Lung (tissue), 12 donors: ENCODE measurements around the gene MEA1. TPM values are rescaled to one million over a fixed set of nuclear protein-coding genes. Genes with fewer than 3 reads are reported as not detected.

Source experiments
- ATAC-seq: fragments of 200-7000 bp; cut with Tn5 transposase; one replicate; pipeline ENCODE4 v1.9.1; 2020; ENCODE audit warnings: moderate number of reproducible peaks; ENCODE audit not compliant: insufficient read depth, low FRiP score
- DNase-seq, 3 donors: peaks; one replicate each; pipeline ENCODE4 v3.0.0-alpha.2; 2013 to 2017
- H3K27ac ChIP-seq, 2 donors: one replicate each; pipeline ENCODE4 v1.5.1; 2013; ENCODE audit warnings: mild to moderate bottlenecking in 2 of 2, moderate library complexity in 2 of 2, control low read depth in 1 of 2, inconsistent platforms in 1 of 2, low read depth in 1 of 2, low read length in 1 of 2
- H3K27me3 ChIP-seq, 3 donors: one replicate each; pipeline ENCODE4 v1.5.1; 2013; ENCODE audit warnings: low read length in 2 of 3; ENCODE audit not compliant: control insufficient read depth in 3 of 3, insufficient read depth in 3 of 3
- H3K36me3 ChIP-seq, 4 donors: one replicate each; pipeline ENCODE4 v1.5.1; 2013; ENCODE audit warnings: low read length in 4 of 4, mild to moderate bottlenecking in 1 of 4, moderate library complexity in 1 of 4; ENCODE audit not compliant: control insufficient read depth in 4 of 4, insufficient read depth in 4 of 4
- H3K4me1 ChIP-seq, 5 donors: one replicate each; pipeline ENCODE4 v1.5.1; 2013; ENCODE audit warnings: low read length in 5 of 5, mild to moderate bottlenecking in 2 of 5, moderate library complexity in 1 of 5; ENCODE audit not compliant: control insufficient read depth in 5 of 5, insufficient read depth in 5 of 5
- H3K4me3 ChIP-seq: one replicate; pipeline ENCODE4 v1.5.1; 2013; ENCODE audit warnings: mild to moderate bottlenecking, control low read depth, moderate library complexity
- H3K9ac ChIP-seq, 2 donors: one replicate each; pipeline ENCODE4 v1.5.1; 2013; ENCODE audit warnings: low read length in 2 of 2, control low read depth in 1 of 2; ENCODE audit not compliant: insufficient read depth in 1 of 2
- H3K9me3 ChIP-seq, 4 donors: one replicate each; pipeline ENCODE4 v1.5.1; 2013; ENCODE audit warnings: low read length in 3 of 4, mild to moderate bottlenecking in 1 of 4, moderate library complexity in 1 of 4; ENCODE audit not compliant: control insufficient read depth in 4 of 4, insufficient read depth in 3 of 4
- CTCF ChIP-seq: IDR thresholded peaks from 2 replicates; pipeline ENCODE4 v1.5.1; 2012; ENCODE audit warnings: mild to moderate bottlenecking; ENCODE audit errors: control extremely low read depth, extremely low read depth
- WGBS, 2 donors: extraction: QIAGEN DNeasy Blood & Tissue Kit; methylation state at CpG; one replicate each; pipeline ENCODE4 v1.1.7; 2013; 5-methylcytosine and 5-hydroxymethylcytosine counted together
- polyA plus RNA-seq, 2 donors: library from polyadenylated mRNA; stranded (reverse); fragments of 200-250 nt; gene quantifications; one replicate each; pipeline ENCODE4 v1.2.1, GENCODE V29; 2013
- total RNA-seq, 2 donors: library from RNA; depleted of rRNA in 1 of 2; stranded (reverse); fragments of >200 nt in 1 of 2; gene quantifications; one replicate each; pipeline ENCODE4 v1.2.1, GENCODE V29; 2014 to 2021
- donor health status: control.
- donor health status: control.
- donor health status: Bipolar disorder and iron deficiency.
- donor health status: healthy.
- donor health status: DM: yes; HTN: yes; CAD: no.

The MEA1 gene
- total and polyA plus RNA-seq, 4 donors = 32.5 to 113 (median 55.2) TPM

- H3K27me3 ChIP-seq = no peaks in the 10 kb centered on the region
- no peak overlapping the region for H3K9ac ChIP-seq
- H3K4me3 ChIP-seq = no peak overlapping the region
- H3K27ac ChIP-seq = no peak overlapping the region
- no peak for DNase-seq
- no peaks in the 10 kb centered on the region for H3K9me3 ChIP-seq
- TF ChIP-seq CTCF = no peak
- peaks cover 2 to 28% (median 13%) of the 10 kb centered on the region in 4 donors for H3K36me3 ChIP-seq
- 70 to 80% methylated on average over 4 of the region's 4 CpGs for WGBS, 2 donors
- no peak for ATAC-seq
- H3K4me1 ChIP-seq = peaks cover 0 to 1% (median 0%) of the 10 kb centered on the region in 5 donors
Observed at GRCh38 chr6:42970871-42971612, 42.7 kb downstream of the MEA1 start.

- WGBS, 2 donors = 89 to 95% methylated on average over 4 of the region's 4 CpGs
- ATAC-seq (no peak), DNase-seq (no peak)
- no peak overlapping the region for H3K27ac ChIP-seq
- no peak overlapping the region for H3K4me3 ChIP-seq
- H3K4me1 ChIP-seq = peaks cover 0 to 1% (median 0%) of the 10 kb centered on the region in 5 donors
- TF ChIP-seq CTCF = no peak
- no peak overlapping the region for H3K9ac ChIP-seq
- H3K27me3 ChIP-seq = no peaks in the 10 kb centered on the region
- peaks cover 2 to 38% (median 14%) of the 10 kb centered on the region in 4 donors for H3K36me3 ChIP-seq
- H3K9me3 ChIP-seq = no peaks in the 10 kb centered on the region
Observed at GRCh38 chr6:42969934-42970333, 43.8 kb downstream of the MEA1 start.

- no peak overlapping the region for H3K9ac ChIP-seq
- peaks cover 0 to 1% (median 0%) of the 10 kb centered on the region in 5 donors for H3K4me1 ChIP-seq
- ATAC-seq = no peak
- no peak for TF ChIP-seq CTCF
- H3K9me3 ChIP-seq = no peaks in the 10 kb centered on the region
- no peak overlapping the region for H3K4me3 ChIP-seq
- H3K27ac ChIP-seq = no peak overlapping the region
- H3K36me3 ChIP-seq = peaks cover 2 to 43% (median 13%) of the 10 kb centered on the region in 4 donors
- 93 to 96% methylated on average over 2 of the region's 2 CpGs for whole genome bisulfite sequencing, 2 donors
- no peak for DNase-seq
- H3K27me3 ChIP-seq = no peaks in the 10 kb centered on the region
Observed at GRCh38 chr6:42969431-42969830, 44.3 kb downstream of the MEA1 start.

GRCh38 chr6:42968783-42969182, 45.0 kb downstream of the MEA1 start:
- Histone ChIP-seq H3K9ac (no peak overlapping the region), H3K27me3 (no peaks in the 10 kb centered on the region), H3K27ac (no peak overlapping the region), H3K4me1 (peaks cover 0 to 1% (median 0%) of the 10 kb centered on the region in 5 donors), H3K4me3 (no peak overlapping the region), H3K9me3 (no peaks in the 10 kb centered on the region), H3K36me3 (peaks cover 2 to 45% (median 13%) of the 10 kb centered on the region in 4 donors)
- DNase-seq = no peak
- WGBS, 2 donors = 73 to 87% methylated on average over 4 of the region's 4 CpGs
- TF ChIP-seq CTCF = no peak
- ATAC-seq = no peak
